Breast epithelium (tissue), 3 donors: ENCODE measurements around the gene TMEM106C.

Experiments used
- CTCF ChIP-seq, 3 donors: fragments of 450-650 bp; IDR thresholded peaks; one replicate each; pipeline ENCODE4 v1.5.1; 2016 to 2017; ENCODE audit warnings: antibody characterized with exemption in 3 of 3, mild to moderate bottlenecking in 3 of 3, moderate library complexity in 3 of 3
- POLR2A ChIP-seq: fragments of 450-650 bp; IDR thresholded peaks from one replicate; pipeline ENCODE4 v1.6.1; 2016; ENCODE audit warnings: antibody characterized with exemption, mild to moderate bottlenecking, moderate library complexity
- POLR2AphosphoS5 ChIP-seq, 3 donors: sonication (generic); formaldehyde crosslinking; IDR thresholded peaks; one replicate each; pipeline ENCODE4 v1.6.1; 2017; ENCODE audit warnings: antibody characterized with exemption in 3 of 3

GRCh38 chr12:47980779-47981495 is 17.5 kb downstream of the TMEM106C start:
- no peak for TF ChIP-seq POLR2A
- no peak for TF ChIP-seq CTCF (IDR thresholded peaks at IDR 0.05)
- no peak for TF ChIP-seq POLR2AphosphoS5 (IDR thresholded peaks at IDR 0.05)
